Ishikawa (cell line): ENCODE measurements around the gene SRGAP1.

Experiments
- CEBPB ChIP-seq: IDR thresholded peaks from 2 replicates; pipeline ENCODE4 v1.6.1; 2012
- CREB1 ChIP-seq: IDR thresholded peaks from 2 replicates; pipeline ENCODE4 v1.6.1; 2012; ENCODE audit warnings: low read depth
- EGR1 ChIP-seq: IDR thresholded peaks from 2 replicates; pipeline ENCODE4 v1.6.1; 2012
- EP300 ChIP-seq: IDR thresholded peaks from 2 replicates; pipeline ENCODE4 v1.6.1; 2012; ENCODE audit warnings: borderline replicate concordance
- FOXM1 ChIP-seq: IDR thresholded peaks from 2 replicates; pipeline ENCODE4 v1.6.1; 2012; ENCODE audit warnings: low read depth, borderline replicate concordance
- NFIC ChIP-seq: IDR thresholded peaks from 2 replicates; pipeline ENCODE4 v1.6.1; 2012
- RAD21 ChIP-seq: IDR thresholded peaks from 2 replicates; pipeline ENCODE4 v1.6.1; 2012; ENCODE audit warnings: low read depth
- TAF1 ChIP-seq: IDR thresholded peaks from 2 replicates; pipeline ENCODE4 v1.6.1; 2012; ENCODE audit warnings: low read depth, mild to moderate bottlenecking
- TCF12 ChIP-seq: IDR thresholded peaks from 2 replicates; pipeline ENCODE4 v1.6.1; 2012; ENCODE audit warnings: low read depth
- TEAD4 ChIP-seq: IDR thresholded peaks from 2 replicates; pipeline ENCODE4 v1.6.1; 2012
- YY1 ChIP-seq: IDR thresholded peaks from 2 replicates; pipeline ENCODE4 v1.6.1; 2012; ENCODE audit warnings: low read depth
- ZBTB7A ChIP-seq: IDR thresholded peaks from 2 replicates; pipeline ENCODE4 v1.6.1; 2012; ENCODE audit warnings: low read depth
- TF ChIP-seq, protein P1 (sequence below): IDR thresholded peaks from 2 replicates; pipeline ENCODE4 v1.6.1; 2012
- TF ChIP-seq, protein P2 (sequence below): IDR thresholded peaks from 2 replicates; pipeline ENCODE4 v1.6.1; 2012; ENCODE audit warnings: low read depth, mild to moderate bottlenecking
- TF ChIP-seq, protein P3 (sequence below): IDR thresholded peaks from 2 replicates; pipeline ENCODE4 v1.6.1; 2012

Gene SRGAP1

GRCh38 chr12:64207453-64207852 is 363.0 kb downstream of the SRGAP1 start:
- no peak for TF ChIP-seq CREB1
- TF ChIP-seq, protein P1, sequence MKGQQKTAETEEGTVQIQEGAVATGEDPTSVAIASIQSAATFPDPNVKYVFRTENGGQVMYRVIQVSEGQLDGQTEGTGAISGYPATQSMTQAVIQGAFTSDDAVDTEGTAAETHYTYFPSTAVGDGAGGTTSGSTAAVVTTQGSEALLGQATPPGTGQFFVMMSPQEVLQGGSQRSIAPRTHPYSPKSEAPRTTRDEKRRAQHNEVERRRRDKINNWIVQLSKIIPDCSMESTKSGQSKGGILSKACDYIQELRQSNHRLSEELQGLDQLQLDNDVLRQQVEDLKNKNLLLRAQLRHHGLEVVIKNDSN = no peak
- TF ChIP-seq EGR1 = no peak
- no peak for TF ChIP-seq TEAD4
- no peak for TF ChIP-seq ZBTB7A
- no peak for TF ChIP-seq YY1
- TF ChIP-seq TAF1 = no peak
- TF ChIP-seq, protein P2, sequence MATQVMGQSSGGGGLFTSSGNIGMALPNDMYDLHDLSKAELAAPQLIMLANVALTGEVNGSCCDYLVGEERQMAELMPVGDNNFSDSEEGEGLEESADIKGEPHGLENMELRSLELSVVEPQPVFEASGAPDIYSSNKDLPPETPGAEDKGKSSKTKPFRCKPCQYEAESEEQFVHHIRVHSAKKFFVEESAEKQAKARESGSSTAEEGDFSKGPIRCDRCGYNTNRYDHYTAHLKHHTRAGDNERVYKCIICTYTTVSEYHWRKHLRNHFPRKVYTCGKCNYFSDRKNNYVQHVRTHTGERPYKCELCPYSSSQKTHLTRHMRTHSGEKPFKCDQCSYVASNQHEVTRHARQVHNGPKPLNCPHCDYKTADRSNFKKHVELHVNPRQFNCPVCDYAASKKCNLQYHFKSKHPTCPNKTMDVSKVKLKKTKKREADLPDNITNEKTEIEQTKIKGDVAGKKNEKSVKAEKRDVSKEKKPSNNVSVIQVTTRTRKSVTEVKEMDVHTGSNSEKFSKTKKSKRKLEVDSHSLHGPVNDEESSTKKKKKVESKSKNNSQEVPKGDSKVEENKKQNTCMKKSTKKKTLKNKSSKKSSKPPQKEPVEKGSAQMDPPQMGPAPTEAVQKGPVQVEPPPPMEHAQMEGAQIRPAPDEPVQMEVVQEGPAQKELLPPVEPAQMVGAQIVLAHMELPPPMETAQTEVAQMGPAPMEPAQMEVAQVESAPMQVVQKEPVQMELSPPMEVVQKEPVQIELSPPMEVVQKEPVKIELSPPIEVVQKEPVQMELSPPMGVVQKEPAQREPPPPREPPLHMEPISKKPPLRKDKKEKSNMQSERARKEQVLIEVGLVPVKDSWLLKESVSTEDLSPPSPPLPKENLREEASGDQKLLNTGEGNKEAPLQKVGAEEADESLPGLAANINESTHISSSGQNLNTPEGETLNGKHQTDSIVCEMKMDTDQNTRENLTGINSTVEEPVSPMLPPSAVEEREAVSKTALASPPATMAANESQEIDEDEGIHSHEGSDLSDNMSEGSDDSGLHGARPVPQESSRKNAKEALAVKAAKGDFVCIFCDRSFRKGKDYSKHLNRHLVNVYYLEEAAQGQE = no peak
- TF ChIP-seq NFIC = no peak
- no peak for TF ChIP-seq FOXM1
- TF ChIP-seq, protein P3, sequence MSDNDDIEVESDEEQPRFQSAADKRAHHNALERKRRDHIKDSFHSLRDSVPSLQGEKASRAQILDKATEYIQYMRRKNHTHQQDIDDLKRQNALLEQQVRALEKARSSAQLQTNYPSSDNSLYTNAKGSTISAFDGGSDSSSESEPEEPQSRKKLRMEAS = no peak
- TF ChIP-seq RAD21 = no peak
- TF ChIP-seq EP300 = no peak
- TF ChIP-seq TCF12 = no peak
- TF ChIP-seq CEBPB = no peak
